ENCODE data around the gene GAD1. TPM values are rescaled to one million over a fixed set of nuclear protein-coding genes. Genes with fewer than 3 reads are reported as not detected.

The GAD1 gene
- total and polyA plus RNA-seq, 4 experiments from 2014 or later: not detected

- peaks cover 3% of the 10 kb centered on the region for H3K27me3 ChIP-seq (ENCODE audit: insufficient read depth, low read length)
- no peak for DNase-seq
- no peaks in the 10 kb centered on the region for H3K36me3 ChIP-seq (ENCODE audit: insufficient read depth, low read length)
- Mint-ChIP-seq H3K4me3 (no peak overlapping the region), H3K27me3 (peaks cover 5 to 19% of the 10 kb centered on the region in 2 donors), H3K36me3 (no peaks in the 10 kb centered on the region), H3K9me3 (no peaks in the 10 kb centered on the region), H3K4me1 (no peaks in the 10 kb centered on the region), H3K27ac (no peak overlapping the region)
- ChIA-PET POLR2A (ENCODE audit: partially characterized antibody) (no interaction called here), CTCF (ENCODE audit: partially characterized antibody) (no interaction called here)
- no peak overlapping the region for H3K27ac ChIP-seq (ENCODE audit: low read depth, low read length)
- no peaks in the 10 kb centered on the region for H3K4me1 ChIP-seq (ENCODE audit: insufficient read depth, low read length)
- no peaks in the 10 kb centered on the region for H3K9me3 ChIP-seq (ENCODE audit: control insufficient read depth in 1 of 2, low read length in 2 of 2)
- intact Hi-C loops (cut with micrococcal nuclease): no loop called here
- H3K4me3 ChIP-seq (ENCODE audit: low read length in 2 of 2): no peak overlapping the region
Observed at GRCh38 chr2:170778900-170779299, 37.8 kb upstream of the GAD1 start.

DNA sequence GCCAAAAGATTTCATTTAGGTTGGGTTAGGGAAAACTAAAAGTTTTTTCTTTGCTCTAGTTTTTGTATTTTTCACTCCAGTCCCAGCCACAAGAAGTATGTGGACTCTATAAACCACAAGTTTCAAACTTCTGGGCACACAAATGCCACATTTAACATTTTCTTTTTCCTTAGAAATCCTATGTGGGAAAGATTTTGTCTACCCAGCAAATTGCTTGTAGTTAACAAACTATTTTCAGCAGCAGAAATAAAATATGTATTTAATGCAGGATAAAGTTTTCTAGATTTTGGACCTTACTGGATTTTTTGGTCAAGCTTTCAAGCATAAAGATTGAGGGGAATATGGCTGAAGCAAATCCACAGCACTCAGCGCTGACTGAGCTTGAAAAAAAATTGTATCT is 37.4 kb upstream of the GAD1 start:
- no peaks in the 10 kb centered on the region for H3K9me3 ChIP-seq (ENCODE audit: control insufficient read depth in 1 of 2, low read length in 2 of 2)
- POLR2A ChIA-PET (ENCODE audit: partially characterized antibody): no interaction called here
- Mint-ChIP-seq H3K36me3 (no peaks in the 10 kb centered on the region), H3K4me1 (no peaks in the 10 kb centered on the region), H3K27me3 (peaks cover 7 to 21% of the 10 kb centered on the region in 2 donors), H3K9me3 (no peaks in the 10 kb centered on the region), H3K27ac (no peak overlapping the region), H3K4me3 (no peak overlapping the region)
- CTCF ChIA-PET (ENCODE audit: partially characterized antibody): no interaction called here
- H3K36me3 ChIP-seq (ENCODE audit: insufficient read depth, low read length): no peaks in the 10 kb centered on the region
- DNase-seq: no peak
- intact Hi-C loops (cut with micrococcal nuclease): no loop called here
- H3K27me3 ChIP-seq (ENCODE audit: insufficient read depth, low read length): peaks cover 3% of the 10 kb centered on the region
- H3K27ac ChIP-seq (ENCODE audit: low read depth, low read length): no peak overlapping the region
- no peaks in the 10 kb centered on the region for H3K4me1 ChIP-seq (ENCODE audit: insufficient read depth, low read length)
- H3K4me3 ChIP-seq (ENCODE audit: low read length in 2 of 2): no peak overlapping the region

GRCh38 chr2:170782673-170783072 is 34.0 kb upstream of the GAD1 start:
- Mint-ChIP-seq H3K9me3 (no peaks in the 10 kb centered on the region), H3K4me1 (no peaks in the 10 kb centered on the region), H3K27me3 (peaks cover 8 to 22% of the 10 kb centered on the region in 2 donors), H3K27ac (no peak overlapping the region), H3K4me3 (no peak overlapping the region), H3K36me3 (no peaks in the 10 kb centered on the region)
- Histone ChIP-seq H3K4me3 (ENCODE audit: low read length in 2 of 2) (no peak overlapping the region), H3K36me3 (ENCODE audit: insufficient read depth, low read length) (no peaks in the 10 kb centered on the region), H3K27me3 (ENCODE audit: insufficient read depth, low read length) (peaks cover 3% of the 10 kb centered on the region), H3K27ac (ENCODE audit: low read depth, low read length) (no peak overlapping the region), H3K4me1 (ENCODE audit: insufficient read depth, low read length) (no peaks in the 10 kb centered on the region), H3K9me3 (ENCODE audit: control insufficient read depth in 1 of 2, low read length in 2 of 2) (no peaks in the 10 kb centered on the region)
- intact Hi-C loops (cut with micrococcal nuclease): no loop called here
- DNase-seq: no peak
- ChIA-PET POLR2A (ENCODE audit: partially characterized antibody) (no interaction called here), CTCF (ENCODE audit: partially characterized antibody) (interaction anchor here (0.8 to 1.5 kb wide), 3 partner anchors 31 to 374 kb away, joined by 3 to 4 read pairs (median 4); no protein-coding TSS in a partner anchor)

DNA sequence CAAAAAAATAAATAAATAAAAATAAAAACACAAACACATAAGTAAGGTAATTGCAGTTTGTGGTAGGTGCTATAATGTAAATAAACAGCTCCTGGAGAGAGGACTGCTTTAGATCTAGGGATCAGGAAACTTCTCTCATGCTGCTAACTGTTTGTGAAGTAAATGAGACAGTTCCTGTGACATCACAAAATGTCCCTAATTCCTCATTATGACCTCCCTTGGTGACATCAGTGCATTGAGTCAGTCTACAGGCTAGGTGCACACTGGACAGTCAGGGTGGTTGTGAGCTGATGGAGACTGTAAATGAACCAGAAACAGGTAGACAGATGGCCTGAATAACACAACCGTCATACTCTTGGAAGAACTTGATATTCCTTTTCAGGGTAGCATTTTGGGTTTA is 33.1 kb upstream of the GAD1 start:
- Mint-ChIP-seq H3K9me3 (no peaks in the 10 kb centered on the region), H3K4me3 (no peak overlapping the region), H3K27ac (no peak overlapping the region), H3K36me3 (no peaks in the 10 kb centered on the region), H3K27me3 (peaks cover 8 to 22% of the 10 kb centered on the region in 2 donors), H3K4me1 (no peaks in the 10 kb centered on the region)
- no peaks in the 10 kb centered on the region for H3K36me3 ChIP-seq (ENCODE audit: insufficient read depth, low read length)
- POLR2A ChIA-PET (ENCODE audit: partially characterized antibody): no interaction called here
- CTCF ChIA-PET (ENCODE audit: partially characterized antibody): interaction anchor here (0.8 to 1.5 kb wide), 3 partner anchors 30 to 375 kb away, joined by 3 to 4 read pairs (median 4); no protein-coding TSS in a partner anchor
- no peaks in the 10 kb centered on the region for H3K4me1 ChIP-seq (ENCODE audit: insufficient read depth, low read length)
- DNase-seq: no peak
- no peak overlapping the region for H3K27ac ChIP-seq (ENCODE audit: low read depth, low read length)
- H3K4me3 ChIP-seq (ENCODE audit: low read length in 2 of 2): no peak overlapping the region
- peaks cover 3% of the 10 kb centered on the region for H3K27me3 ChIP-seq (ENCODE audit: insufficient read depth, low read length)
- no peaks in the 10 kb centered on the region for H3K9me3 ChIP-seq (ENCODE audit: control insufficient read depth in 1 of 2, low read length in 2 of 2)
- intact Hi-C loops (cut with micrococcal nuclease): no loop called here

DNA sequence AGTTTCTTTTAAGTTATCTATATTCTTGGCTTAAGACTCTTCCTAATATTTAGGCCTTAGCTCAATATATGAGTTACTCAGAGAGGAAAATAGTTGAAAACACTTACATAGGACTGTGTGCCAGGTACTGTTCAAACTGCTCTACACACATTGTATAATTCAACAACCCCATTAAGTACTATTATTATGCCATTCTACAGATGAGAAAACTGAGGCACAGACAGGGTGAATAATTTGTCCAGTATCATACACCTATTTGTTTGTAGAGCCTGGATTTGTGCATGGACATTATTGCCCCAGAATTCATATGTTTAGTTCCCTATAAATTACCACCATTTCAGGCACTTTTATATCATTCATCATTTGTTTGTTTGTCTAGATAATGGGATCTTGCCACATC is 17.7 kb upstream of the GAD1 start:
- Histone ChIP-seq H3K36me3 (ENCODE audit: insufficient read depth, low read length) (no peaks in the 10 kb centered on the region), H3K27me3 (ENCODE audit: insufficient read depth, low read length) (no peaks in the 10 kb centered on the region), H3K4me3 (ENCODE audit: low read length in 2 of 2) (no peak overlapping the region), H3K4me1 (ENCODE audit: insufficient read depth, low read length) (no peaks in the 10 kb centered on the region), H3K9me3 (ENCODE audit: control insufficient read depth in 1 of 2, low read length in 2 of 2) (no peaks in the 10 kb centered on the region), H3K27ac (ENCODE audit: low read depth, low read length) (no peak overlapping the region)
- H3K27ac Mint-ChIP-seq: no peak overlapping the region
- no peaks in the 10 kb centered on the region for H3K36me3 Mint-ChIP-seq
- no peak overlapping the region for H3K4me3 Mint-ChIP-seq
- peaks cover 17 to 22% of the 10 kb centered on the region in 2 donors for H3K27me3 Mint-ChIP-seq
- DNase-seq: no peak
- peaks cover 0 to 1% (median 0%) of the 10 kb centered on the region in 8 donors for H3K9me3 Mint-ChIP-seq
- ChIA-PET CTCF (ENCODE audit: partially characterized antibody) (no interaction called here), POLR2A (ENCODE audit: partially characterized antibody) (no interaction called here)
- no peaks in the 10 kb centered on the region for H3K4me1 Mint-ChIP-seq
- intact Hi-C loops (cut with micrococcal nuclease): no loop called here

- Histone ChIP-seq H3K4me3 (ENCODE audit: low read length in 2 of 2) (no peak overlapping the region), H3K9me3 (ENCODE audit: control insufficient read depth in 1 of 2, low read length in 2 of 2) (no peaks in the 10 kb centered on the region), H3K27me3 (ENCODE audit: insufficient read depth, low read length) (no peaks in the 10 kb centered on the region), H3K27ac (ENCODE audit: low read depth, low read length) (no peak overlapping the region), H3K36me3 (ENCODE audit: insufficient read depth, low read length) (no peaks in the 10 kb centered on the region), H3K4me1 (ENCODE audit: insufficient read depth, low read length) (no peaks in the 10 kb centered on the region)
- H3K36me3 Mint-ChIP-seq: no peaks in the 10 kb centered on the region
- DNase-seq: no peak
- H3K4me1 Mint-ChIP-seq: no peaks in the 10 kb centered on the region
- ChIA-PET POLR2A (ENCODE audit: partially characterized antibody) (no interaction called here), CTCF (ENCODE audit: partially characterized antibody) (no interaction called here)
- no peaks in the 10 kb centered on the region for H3K9me3 Mint-ChIP-seq
- no peak overlapping the region for H3K4me3 Mint-ChIP-seq
- peaks cover 3 to 6% of the 10 kb centered on the region in 2 donors for H3K27me3 Mint-ChIP-seq
- intact Hi-C loops (cut with micrococcal nuclease): no loop called here
- H3K27ac Mint-ChIP-seq: no peak overlapping the region
Observed at GRCh38 chr2:170806548-170806947, 10.1 kb upstream of the GAD1 start.

- CTCF ChIA-PET (ENCODE audit: partially characterized antibody): interaction anchor here (0.7 to 6.0 kb wide), 29 partner anchors 9 to 489 kb away, joined by 3 to 144 read pairs (median 4); no protein-coding TSS in a partner anchor
- intact Hi-C loops (cut with micrococcal nuclease): loop anchor here (1.0 to 5.0 kb wide), 5 partner anchors 326 to 576 kb away; no protein-coding TSS in a partner anchor
- peaks cover 15 to 45% (median 30%) of the 10 kb centered on the region in 4 donors for H3K4me1 Mint-ChIP-seq
Observed at GRCh38 chr2:170812710-170813600, 3.7 kb upstream of the GAD1 start.

More at GRCh38 chr2:170812710-170813600, 3.7 kb upstream of the GAD1 start:
- Mint-ChIP-seq H3K4me3 (peak overlapping the region in 1 of 8 donors; percentile 15), H3K27ac (peak overlapping the region in 3 of 7 donors; percentile 43 to 87 (median 77)), H3K9me3 (peaks cover 0 to 10% (median 0%) of the 10 kb centered on the region in 8 donors), H3K36me3 (no peaks in the 10 kb centered on the region), H3K27me3 (peaks cover 39 to 49% of the 10 kb centered on the region in 2 donors)
- H3K36me3 ChIP-seq (ENCODE audit: insufficient read depth, low read length): no peaks in the 10 kb centered on the region
- H3K27ac ChIP-seq (ENCODE audit: low read depth, low read length): no peak overlapping the region
- H3K9me3 ChIP-seq (ENCODE audit: control insufficient read depth in 1 of 2, low read length in 2 of 2): no peaks in the 10 kb centered on the region
- H3K27me3 ChIP-seq (ENCODE audit: insufficient read depth, low read length): peaks cover 43% of the 10 kb centered on the region
- DNase-seq: peak in 3 of 5 donors; percentile 48 to 51 (median 50)
- POLR2A ChIA-PET (ENCODE audit: partially characterized antibody): no interaction called here
- H3K4me1 ChIP-seq (ENCODE audit: insufficient read depth, low read length): peaks cover 28% of the 10 kb centered on the region
- no peak overlapping the region for H3K4me3 ChIP-seq (ENCODE audit: low read length in 2 of 2)

All from CD4-positive, alpha-beta memory T cell (primary cell).